ENCODE data around the gene MDP1.
A peak's percentile ranks its signal among the peaks of the same experiment; 100 is the strongest.

MDP1 gene

GRCh38 chr14:24179961-24180796 is 35.7 kb downstream of the MDP1 start:
- no peak for DNase-seq (ENCODE audit: low spot score)

GRCh38 chr14:24179294-24179960 is 36.4 kb downstream of the MDP1 start:
- DNase-seq (ENCODE audit: low spot score) = no peak

- no peak for DNase-seq (ENCODE audit: low spot score)
Observed at GRCh38 chr14:24178399-24179178, 37.3 kb downstream of the MDP1 start.

- DNase-seq (ENCODE audit: low spot score) = no peak
Observed at GRCh38 chr14:24177891-24178290, 38.0 kb downstream of the MDP1 start.

GRCh38 chr14:24177041-24177825 is 38.6 kb downstream of the MDP1 start:
- DNase-seq (ENCODE audit: low spot score) = no peak

- DNase-seq (ENCODE audit: low spot score) = no peak
Observed at GRCh38 chr14:24176599-24176998, 39.3 kb downstream of the MDP1 start.

- no peak for DNase-seq (ENCODE audit: low spot score)
Observed at GRCh38 chr14:24172871-24173281, 43.0 kb downstream of the MDP1 start.

GRCh38 chr14:24172261-24172860 is 43.5 kb downstream of the MDP1 start:
- no peak for DNase-seq (ENCODE audit: low spot score)

- DNase-seq (ENCODE audit: low spot score) = peak; percentile 94
Observed at GRCh38 chr14:24171422-24172260, 44.2 kb downstream of the MDP1 start, which contains the start of gene REC8. REC8 (plus strand) TSS chr14:24172080; CDS start chr14:24172553, 473 bp downstream.

- no peak for DNase-seq (ENCODE audit: low spot score)
Observed at GRCh38 chr14:24167469-24168114, 48.3 kb downstream of the MDP1 start.

GRCh38 chr14:24165785-24166184 is 50.1 kb downstream of the MDP1 start:
- DNase-seq (ENCODE audit: low spot score) = no peak

- DNase-seq (ENCODE audit: low spot score) = no peak
Observed at GRCh38 chr14:24164518-24164991, 51.3 kb downstream of the MDP1 start.

Data from putamen (tissue), 1 donor.